ENCODE results near the gene METTL4. TPM values are rescaled to one million over a fixed set of nuclear protein-coding genes. Genes with fewer than 3 reads are reported as not detected.
A peak's percentile ranks its signal among the peaks of the same experiment; 100 is the strongest.

METTL4 gene
- total and polyA plus RNA-seq, 2 donors (not counting 3 experiments of a cell fraction or from before 2014, with no cell fraction given), result 8.3 to 17.4 TPM

DNA sequence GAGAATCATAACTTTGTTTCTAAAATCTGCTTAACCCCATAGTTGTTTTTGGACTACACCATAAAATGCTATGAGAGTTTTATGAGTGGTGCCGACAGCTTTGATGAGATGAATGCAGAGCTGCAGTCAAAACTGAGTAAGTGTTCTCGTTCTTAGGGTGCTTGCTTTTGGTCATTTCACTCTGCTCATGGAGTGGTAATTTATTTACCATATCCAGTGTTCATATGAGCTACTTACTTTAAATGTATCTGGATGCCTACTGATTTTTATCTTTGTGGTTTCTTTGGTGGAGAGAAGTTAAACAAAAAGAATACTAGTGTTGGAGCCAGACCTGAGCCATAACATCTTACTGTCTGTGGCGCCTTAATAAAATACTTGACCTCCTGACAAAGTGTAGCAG, 16.5 kb upstream of the METTL4 start:
- no TSS peak for BruUV-seq (replicated peaks)
- DNase-seq (ENCODE audit: low read depth, low spot score) (no peak), FAIRE-seq (no peak)
- Histone ChIP-seq H4K20me1 (replicated peaks; ENCODE audit: control insufficient read depth, extremely low read depth, insufficient read depth, low read length) (no peaks in the 10 kb centered on the region), H3K4me2 (ENCODE audit: insufficient read depth, low read length) (no peak overlapping the region), H3K36me3 (ENCODE audit: control insufficient read depth in 2 of 2, extremely low read depth in 1 of 2, insufficient read depth in 2 of 2, low read length in 2 of 2) (peaks cover 0 to 14% of the 10 kb centered on the region in 2 experiments), H3K27me3 (ENCODE audit: control insufficient read depth in 2 of 2, insufficient read depth in 2 of 2, low read length in 2 of 2) (no peaks in the 10 kb centered on the region), H3K4me3 (replicated peaks in 1 of 3; ENCODE audit: insufficient read depth in 1 of 3, low read depth in 1 of 3, low read length in 3 of 3) (no peak overlapping the region), H3K27ac (ENCODE audit: insufficient read depth, low read depth, low read length) (no peak overlapping the region), H3K9me3 (replicated peaks; ENCODE audit: control insufficient read depth, insufficient read depth, low read length) (no peaks in the 10 kb centered on the region), H3K9ac (replicated peaks; ENCODE audit: extremely low read depth, insufficient read depth, low read length) (no peak overlapping the region), H2AFZ (ENCODE audit: low read depth, low read length) (no peak overlapping the region), H3K9me1 (replicated peaks; ENCODE audit: control insufficient read depth, extremely low read depth, insufficient read depth, low read length) (no peaks in the 10 kb centered on the region), H3K4me1 (ENCODE audit: control insufficient read depth, extremely low read depth, insufficient read depth, low read length) (peaks cover 8% of the 10 kb centered on the region), H3K79me2 (ENCODE audit: control insufficient read depth, insufficient read depth, low read length) (peaks cover under 1% of the 10 kb centered on the region)
- intact Hi-C loops (cut with micrococcal nuclease), result no loop called here
- TF ChIP-seq FOS (IDR thresholded peaks at IDR 0.05; ENCODE audit: borderline replicate concordance, insufficient read depth, low read length) (no peak), POLR2A (IDR thresholded peaks at IDR 0.05; ENCODE audit: low read depth, low read length) (no peak), POLR2AphosphoS5 (IDR thresholded peaks at IDR 0.05; ENCODE audit: insufficient read depth, low read depth, low read length) (no peak)
- CTCF ChIA-PET, result interaction anchor here (0.9 to 1.9 kb wide), 2 partner anchors 15 to 66 kb away, joined by 3 to 4 read pairs; no protein-coding TSS in a partner anchor
- dilution Hi-C loops (cut with MboI; ENCODE audit: extremely low pct_ligation_motif_present, low sequenced_read_pairs), result no loop called here
- POLR2A ChIA-PET, result no interaction called here

DNA sequence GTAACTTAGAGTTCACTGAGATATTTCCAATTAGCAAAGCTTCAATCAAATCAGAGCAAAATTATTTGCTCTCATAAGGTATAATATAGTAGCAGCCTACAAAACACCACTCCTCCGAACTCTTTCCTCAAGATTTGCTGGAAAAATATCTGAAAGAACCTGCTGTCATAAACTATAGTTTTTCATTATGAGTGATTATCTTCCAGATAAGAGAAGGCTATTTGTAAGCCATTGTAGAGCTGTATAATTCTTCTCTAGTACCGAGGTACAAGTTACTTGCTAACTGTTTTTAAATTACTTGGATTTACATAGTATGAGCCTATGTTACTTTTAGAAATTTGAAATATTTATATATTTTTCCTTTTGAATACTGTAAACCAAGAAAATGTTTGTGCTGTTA, 2.1 kb upstream of the METTL4 start:
- dilution Hi-C loops (cut with MboI; ENCODE audit: extremely low pct_ligation_motif_present, low sequenced_read_pairs), result no loop called here

More for the DNA sequence above, 2.1 kb upstream of the METTL4 start:
- POLR2A ChIA-PET, result no interaction called here
- peak overlapping the region; percentile 95 for H3K4me2 ChIP-seq (ENCODE audit: insufficient read depth, low read length)
- peak overlapping the region; percentile 91 for H3K9ac ChIP-seq (replicated peaks; ENCODE audit: extremely low read depth, insufficient read depth, low read length)
- TF ChIP-seq, protein P1, sequence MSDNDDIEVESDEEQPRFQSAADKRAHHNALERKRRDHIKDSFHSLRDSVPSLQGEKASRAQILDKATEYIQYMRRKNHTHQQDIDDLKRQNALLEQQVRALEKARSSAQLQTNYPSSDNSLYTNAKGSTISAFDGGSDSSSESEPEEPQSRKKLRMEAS (IDR thresholded peaks at IDR 0.05; ENCODE audit: insufficient read depth, insufficient read length), result no peak
- TF ChIP-seq POLR2AphosphoS5 (IDR thresholded peaks at IDR 0.05; ENCODE audit: insufficient read depth, low read depth, low read length) (no peak), GATA2 (IDR thresholded peaks at IDR 0.05; ENCODE audit: insufficient read depth, insufficient read length, low read depth, low read length) (no peak), POLR2A (IDR thresholded peaks at IDR 0.05; ENCODE audit: low read depth, low read length) (no peak)
- no peaks in the 10 kb centered on the region for H4K20me1 ChIP-seq (replicated peaks; ENCODE audit: control insufficient read depth, extremely low read depth, insufficient read depth, low read length)
- CTCF ChIA-PET, result interaction anchor here (0.8 to 1.4 kb wide), 5 partner anchors 14 to 672 kb away, joined by 3 to 5 read pairs (median 4); no protein-coding TSS in a partner anchor
- peak overlapping the region in 2 of 3 experiments; percentile 89 to 92 for H3K4me3 ChIP-seq (replicated peaks in 1 of 3; ENCODE audit: insufficient read depth in 1 of 3, low read depth in 1 of 3, low read length in 3 of 3)
- H3K27ac ChIP-seq (ENCODE audit: insufficient read depth, low read depth, low read length), result no peak overlapping the region
- H3K9me3 ChIP-seq (replicated peaks; ENCODE audit: control insufficient read depth, insufficient read depth, low read length), result no peaks in the 10 kb centered on the region
- intact Hi-C loops (cut with micrococcal nuclease), result loop anchor here (5.0 kb wide), 1 partner anchor 874 kb away; no protein-coding TSS in a partner anchor
- DNase-seq (ENCODE audit: low read depth, low spot score), result peak; percentile 17
- no peaks in the 10 kb centered on the region for H3K27me3 ChIP-seq (ENCODE audit: control insufficient read depth in 2 of 2, insufficient read depth in 2 of 2, low read length in 2 of 2)
- H2AFZ ChIP-seq (ENCODE audit: low read depth, low read length), result no peak overlapping the region
- FAIRE-seq, result no peak
- H3K4me1 ChIP-seq (ENCODE audit: control insufficient read depth, extremely low read depth, insufficient read depth, low read length), result peaks cover 35% of the 10 kb centered on the region
- H3K79me2 ChIP-seq (ENCODE audit: control insufficient read depth, insufficient read depth, low read length), result peaks cover 61% of the 10 kb centered on the region
- H3K9me1 ChIP-seq (replicated peaks; ENCODE audit: control insufficient read depth, extremely low read depth, insufficient read depth, low read length), result no peaks in the 10 kb centered on the region
- BruUV-seq (replicated peaks), result no TSS peak
- H3K36me3 ChIP-seq (ENCODE audit: control insufficient read depth in 2 of 2, extremely low read depth in 1 of 2, insufficient read depth in 2 of 2, low read length in 2 of 2), result peaks cover 0 to 6% of the 10 kb centered on the region in 2 experiments

All from endothelial cell of umbilical vein (primary cell).